Activated effector memory CD4-positive, alpha-beta T cell treated with anti-CD3 and anti-CD28 coated beads, Interleukin-2, amount 50 U/mL, for 16 hours (primary cell): ENCODE measurements around the gene TIGIT.

ENCODE experiments used
- DNase-seq: peaks from one replicate; pipeline ENCODE4 v3.0.0-alpha.2; 2020

The TIGIT gene

DNA sequence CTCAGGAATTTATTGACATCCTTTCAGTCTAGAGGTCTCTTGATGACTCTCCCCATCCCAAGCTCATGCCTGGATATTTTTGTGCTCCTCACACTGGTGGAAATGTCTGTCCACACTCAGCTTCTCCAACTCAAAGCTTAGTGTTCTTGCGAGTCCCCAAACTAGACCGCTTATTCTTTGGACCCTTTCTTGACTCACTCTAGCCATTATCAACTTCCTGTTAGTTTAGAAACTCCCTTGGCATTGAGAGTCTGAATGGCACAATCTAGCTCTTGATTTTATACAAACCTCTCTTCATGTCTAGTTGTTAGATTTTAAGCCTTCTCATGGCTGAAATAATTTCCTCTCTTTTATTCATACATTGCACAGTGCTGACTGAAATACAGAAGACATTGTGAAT, 19.6 kb downstream of the TIGIT start:
- DNase-seq = no peak

DNA sequence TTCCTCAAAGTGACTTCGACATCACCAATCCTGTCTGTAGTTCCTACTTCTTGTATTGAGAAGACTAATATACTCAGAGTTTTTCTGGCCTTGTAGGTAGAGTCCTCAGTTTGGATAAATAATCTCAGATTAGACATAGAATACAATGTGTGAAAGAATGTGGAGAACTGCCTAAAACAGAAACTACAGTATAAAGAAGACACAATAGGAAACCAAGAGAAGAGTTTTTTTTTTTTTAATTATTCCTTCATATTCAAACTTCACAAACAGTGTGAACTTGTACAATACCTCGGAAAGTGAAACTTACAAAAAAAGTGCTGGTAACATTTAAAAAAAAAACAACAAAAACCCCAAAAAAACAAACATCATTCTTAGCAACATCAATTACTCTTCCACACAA, 20.5 kb downstream of the TIGIT start:
- no peak for DNase-seq

DNA sequence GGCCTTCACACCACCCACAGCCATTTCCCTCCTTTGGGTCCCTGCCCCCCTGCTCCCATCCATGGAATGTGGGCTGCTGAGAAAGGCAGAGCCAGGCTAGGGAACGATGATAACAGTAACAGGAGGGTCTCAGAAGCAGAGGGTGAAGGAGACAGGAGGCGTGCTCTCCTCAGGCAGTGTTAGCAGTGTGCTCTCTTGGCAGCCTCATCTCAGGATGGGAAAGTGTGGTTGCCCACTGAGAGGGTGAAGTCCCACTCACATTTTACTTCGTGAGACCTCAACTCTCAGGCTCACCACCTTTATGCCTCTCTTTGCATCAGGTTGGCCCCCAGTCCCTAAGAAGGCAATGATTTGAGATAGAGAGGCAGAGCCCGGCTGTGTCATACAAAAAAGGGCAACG, 24.5 kb downstream of the TIGIT start:
- DNase-seq = no peak

DNA sequence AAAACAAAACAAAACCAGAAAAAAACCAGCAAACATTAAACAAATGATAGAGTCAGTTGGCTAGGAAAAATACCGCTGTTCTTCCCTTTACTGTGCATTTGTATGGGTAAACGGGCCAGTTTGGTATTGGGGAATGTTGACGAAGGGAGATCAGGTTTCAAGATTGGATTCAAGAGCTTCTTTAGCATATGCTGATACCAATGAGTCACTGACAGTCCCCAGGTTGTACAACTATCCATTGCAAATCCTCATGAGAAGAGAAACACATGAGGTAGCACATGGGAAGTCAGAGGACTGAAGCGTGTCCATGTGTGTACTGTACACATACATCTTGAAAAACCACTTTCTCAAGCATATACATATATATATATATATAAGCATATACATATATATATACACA, 25.6 kb downstream of the TIGIT start:
- DNase-seq = no peak

DNA sequence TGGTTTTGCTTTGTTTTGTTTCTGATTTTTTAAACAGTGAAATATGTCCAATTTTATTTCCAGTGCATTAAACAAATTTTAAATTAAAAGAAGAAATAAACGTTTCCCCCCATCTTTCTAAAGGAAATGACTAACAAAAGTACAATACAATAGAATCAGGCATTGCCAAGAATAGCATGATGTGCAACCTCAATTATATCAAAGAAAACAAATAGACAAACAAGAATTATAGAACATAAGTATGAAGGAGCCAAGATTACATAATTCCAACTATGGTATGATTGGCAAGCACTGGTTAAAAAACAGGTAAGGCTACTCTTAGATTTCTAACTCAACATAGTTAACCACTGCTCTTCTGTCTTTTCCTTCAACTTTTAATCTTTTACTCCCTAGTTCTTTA, 26.4 kb downstream of the TIGIT start:
- DNase-seq = no peak

DNA sequence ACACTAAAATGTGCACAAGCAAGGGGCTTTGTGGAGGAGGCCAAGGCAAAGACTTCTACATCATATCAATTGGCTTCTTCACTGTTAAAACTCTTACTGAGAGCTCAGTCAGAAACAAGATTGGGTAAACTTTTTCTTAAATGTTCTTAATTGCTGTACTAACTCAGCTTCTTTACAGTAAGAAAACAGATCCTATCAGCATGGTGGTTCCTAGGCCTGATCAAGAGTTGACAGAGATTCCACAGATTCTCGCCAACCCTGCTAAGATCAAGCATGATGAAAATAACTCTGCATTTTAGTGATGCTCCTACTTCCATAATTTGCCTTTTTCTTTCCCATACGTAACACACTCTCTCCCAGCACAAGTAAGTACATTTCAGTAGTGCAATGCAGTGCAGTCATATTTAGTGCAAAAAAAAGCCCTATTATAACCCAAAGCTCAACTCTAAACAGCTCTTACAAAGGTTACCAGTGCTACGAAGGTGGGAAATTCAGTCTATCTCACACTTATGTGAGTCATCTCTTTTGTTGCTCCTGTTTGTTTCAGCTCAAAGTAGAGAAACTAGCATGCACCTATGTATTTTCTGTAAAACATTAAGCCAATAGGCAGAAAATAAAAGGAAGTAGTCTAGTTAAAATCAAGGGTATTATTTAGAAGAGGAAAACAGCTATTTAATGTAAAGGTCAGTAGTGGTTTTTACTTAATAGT, 29.9 kb downstream of the TIGIT start:
- DNase-seq = no peak

DNA sequence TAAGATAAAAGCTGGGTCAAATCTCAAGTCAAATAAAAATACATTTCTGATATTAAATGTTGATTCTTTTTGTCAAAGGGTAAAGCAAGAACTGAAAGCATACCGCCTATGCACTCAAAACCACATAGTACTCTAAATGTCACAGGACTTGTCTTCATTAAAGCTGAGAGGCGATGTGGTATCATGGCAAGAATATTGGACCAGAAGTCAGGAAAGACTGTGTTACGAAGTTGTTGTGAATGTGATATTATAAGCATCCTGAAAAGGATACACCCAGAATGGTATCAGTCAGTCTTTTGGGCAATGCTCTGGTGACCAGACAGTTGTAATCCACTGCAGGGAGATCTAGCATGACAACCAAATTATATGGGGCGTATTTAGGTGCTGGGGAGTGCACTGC, 33.8 kb downstream of the TIGIT start:
- DNase-seq = no peak

DNA sequence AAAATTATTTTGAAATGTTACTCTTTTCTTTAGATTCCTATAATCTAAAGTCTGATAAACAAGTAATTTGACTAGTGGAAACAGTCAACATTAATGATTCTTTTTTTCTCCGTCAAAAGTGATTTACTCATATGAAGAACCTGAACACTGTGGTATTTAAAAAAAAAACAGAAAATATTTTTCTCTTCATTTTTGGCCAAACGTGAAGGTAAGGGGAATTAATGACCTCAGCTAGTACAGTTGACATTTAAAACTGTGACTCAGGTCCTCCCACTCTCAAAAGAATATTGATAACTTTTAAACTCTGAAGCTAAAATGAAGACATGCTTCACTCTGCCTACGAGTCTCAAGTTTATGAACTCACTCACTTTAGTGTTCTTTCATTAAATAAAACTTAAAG, 34.5 kb downstream of the TIGIT start:
- no peak for DNase-seq

DNA sequence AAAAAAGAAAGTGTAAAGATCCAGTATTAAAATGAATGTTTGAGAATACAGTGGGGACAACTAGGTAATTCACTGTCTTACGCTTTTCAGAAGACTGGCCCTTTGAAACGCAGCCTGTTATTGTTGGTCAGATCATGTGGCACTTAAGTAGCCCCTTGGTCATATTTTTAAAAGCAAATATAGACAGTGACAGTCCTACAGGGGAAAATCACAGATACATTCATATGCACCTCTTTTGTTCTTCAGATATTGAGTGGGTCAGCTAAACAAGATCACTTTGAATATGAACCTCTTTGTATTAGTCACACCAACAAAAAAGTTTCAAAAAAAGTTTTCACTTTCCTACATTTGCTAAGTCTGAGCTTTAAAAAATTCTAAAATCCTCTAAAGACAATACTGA, 36.0 kb downstream of the TIGIT start:
- no peak for DNase-seq

DNA sequence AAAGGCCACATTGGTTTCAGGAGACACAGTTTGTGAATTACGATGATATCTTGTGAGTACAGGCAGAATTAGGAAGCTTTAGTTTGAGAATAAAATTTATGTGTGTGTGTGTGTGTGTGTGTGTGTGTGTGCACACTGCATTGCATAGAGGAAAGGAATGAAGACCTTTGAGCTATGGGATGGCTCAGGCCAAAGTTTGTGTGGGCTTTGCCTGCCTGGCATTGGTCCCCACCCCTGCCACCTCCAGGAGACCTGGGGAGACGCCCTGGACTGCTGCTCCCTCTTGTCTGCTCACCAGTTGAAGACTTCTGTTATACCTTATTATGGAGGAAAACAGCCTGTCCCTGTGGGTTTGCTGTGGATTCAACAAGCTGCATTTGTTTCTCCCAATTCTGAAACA, 37.2 kb downstream of the TIGIT start:
- no peak for DNase-seq

DNA sequence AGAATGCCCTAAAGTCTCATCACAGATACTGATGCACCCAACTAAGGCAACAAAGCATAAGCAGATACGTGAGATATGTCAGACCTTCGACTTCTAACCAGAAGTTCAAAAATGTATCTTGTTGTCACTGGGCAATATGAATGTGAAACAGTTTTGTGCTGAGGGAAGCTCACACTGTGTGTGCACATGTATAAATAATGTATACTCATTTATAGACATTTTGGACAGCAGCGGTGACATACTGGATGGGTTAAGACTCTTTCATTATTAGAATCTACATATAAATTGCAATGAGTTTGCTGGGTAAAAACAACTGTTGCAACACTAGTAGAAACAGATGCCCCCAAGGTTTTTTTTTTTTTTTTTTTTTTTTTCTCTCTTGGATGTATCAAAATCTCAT, 37.9 kb downstream of the TIGIT start:
- no peak for DNase-seq

DNA sequence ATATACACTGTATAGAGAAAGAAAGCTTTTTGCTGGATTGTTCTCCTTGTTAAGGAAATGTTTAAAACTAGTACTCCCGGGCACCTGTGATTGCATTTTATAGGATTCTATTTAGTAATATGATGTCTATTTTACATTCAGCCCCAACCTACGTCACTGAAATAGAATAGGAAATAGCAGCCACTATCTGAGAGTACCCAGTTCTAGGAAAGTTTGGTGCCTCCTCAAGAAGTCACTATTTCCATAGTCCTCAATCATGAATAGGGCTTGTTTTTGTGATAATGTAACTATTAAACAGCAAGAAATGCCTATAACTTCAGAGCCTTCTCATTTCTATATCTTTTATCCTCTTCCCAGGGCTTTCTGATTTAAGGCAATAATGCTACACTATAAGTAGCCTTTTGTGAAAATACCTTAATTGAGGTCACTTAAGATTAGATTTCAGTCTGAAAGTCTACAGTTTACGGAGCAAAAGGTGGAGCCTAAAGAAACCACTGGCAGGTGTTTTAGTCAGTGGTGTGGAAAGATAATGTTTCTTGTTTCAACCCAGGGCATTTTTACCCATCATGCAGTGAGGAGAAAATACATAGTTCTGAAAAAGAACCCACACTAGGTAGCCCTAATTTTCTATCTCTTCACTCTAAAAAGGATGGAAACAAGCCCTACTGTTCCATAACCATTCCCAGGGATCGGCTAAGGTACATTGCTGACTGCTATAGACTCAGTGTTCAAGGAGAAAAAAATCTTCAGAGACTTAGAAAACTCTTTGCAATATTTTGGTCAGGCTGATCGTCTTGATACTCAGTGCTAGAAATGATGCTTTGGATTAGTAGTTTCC, 38.7 kb downstream of the TIGIT start:
- no peak for DNase-seq

DNA sequence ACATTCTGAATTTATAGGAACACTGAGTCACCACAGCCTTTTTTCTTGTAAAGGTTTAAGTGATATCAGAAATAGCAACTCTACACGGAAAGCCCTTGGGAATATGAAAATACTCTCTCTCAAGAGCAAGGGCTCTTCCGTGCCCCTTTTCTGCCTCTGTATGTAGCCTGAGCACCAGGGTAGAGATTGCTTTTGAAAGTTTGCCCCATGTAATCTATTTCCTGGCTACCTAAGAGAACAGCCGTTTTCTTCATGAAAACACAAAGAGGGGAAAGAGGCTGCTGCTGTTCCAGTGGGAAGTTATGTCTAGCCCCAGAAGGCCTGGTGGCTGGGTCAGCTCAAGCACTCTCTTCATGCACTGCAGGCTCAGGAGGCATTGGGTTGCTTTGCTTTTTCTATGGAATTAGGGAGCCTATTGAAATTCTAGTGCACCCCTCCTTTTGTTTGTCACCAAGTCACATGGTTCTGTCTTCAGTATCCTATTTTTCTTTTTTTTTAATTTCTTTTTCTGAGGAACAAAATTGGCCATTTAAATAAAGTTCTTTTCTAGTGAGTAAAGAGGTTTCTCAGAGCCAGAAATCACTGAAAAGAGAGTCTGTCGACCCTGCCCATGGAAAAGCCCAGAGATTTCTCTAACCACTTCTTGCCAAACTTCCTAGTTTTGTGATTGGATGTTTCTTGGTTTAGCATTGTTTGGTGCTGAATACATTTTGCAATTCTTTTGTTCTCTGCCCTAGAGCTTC, 39.5 kb downstream of the TIGIT start:
- no peak for DNase-seq

DNA sequence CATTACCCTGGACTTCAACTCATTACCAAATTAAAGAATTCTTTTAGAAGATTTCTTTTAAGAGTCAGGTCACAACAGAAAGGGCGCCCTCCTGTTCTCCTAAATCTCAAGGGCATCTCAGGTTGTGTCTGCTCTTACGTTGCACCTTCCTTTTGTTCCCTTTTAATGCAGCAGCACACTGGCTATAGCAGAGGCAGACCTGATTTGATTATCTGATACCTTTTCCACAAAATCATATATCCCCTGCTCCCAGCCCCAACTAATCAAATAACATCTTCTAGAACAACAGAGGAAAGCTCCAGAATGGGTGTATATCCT, 40.1 kb downstream of the TIGIT start:
- DNase-seq = no peak

DNA sequence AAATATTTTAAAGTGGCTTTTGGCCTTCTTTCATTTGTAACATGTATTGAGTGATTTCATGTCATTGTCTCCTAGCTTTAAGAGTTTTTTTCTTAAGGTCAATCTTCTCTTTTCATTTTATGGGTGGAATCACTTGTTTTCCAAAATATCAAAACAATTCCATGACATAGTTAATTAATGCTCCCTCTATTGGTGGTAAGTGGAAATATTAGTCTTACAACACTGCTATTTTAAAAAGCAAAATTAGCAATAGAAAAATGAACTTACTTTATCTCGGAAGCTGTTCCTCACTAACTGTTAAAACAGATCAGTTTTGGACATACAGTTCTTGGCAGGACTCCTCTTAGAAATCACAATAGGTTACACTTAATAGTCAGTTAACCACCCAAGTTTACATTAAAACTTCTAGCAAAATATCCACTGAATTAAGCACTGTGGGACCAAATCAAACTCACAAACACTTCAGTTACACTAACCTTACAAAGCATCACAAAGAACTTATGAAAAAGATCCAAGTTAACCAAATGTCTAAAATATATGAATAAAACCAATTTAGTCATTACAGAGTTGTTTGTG, 42.4 kb downstream of the TIGIT start:
- DNase-seq = no peak

DNA sequence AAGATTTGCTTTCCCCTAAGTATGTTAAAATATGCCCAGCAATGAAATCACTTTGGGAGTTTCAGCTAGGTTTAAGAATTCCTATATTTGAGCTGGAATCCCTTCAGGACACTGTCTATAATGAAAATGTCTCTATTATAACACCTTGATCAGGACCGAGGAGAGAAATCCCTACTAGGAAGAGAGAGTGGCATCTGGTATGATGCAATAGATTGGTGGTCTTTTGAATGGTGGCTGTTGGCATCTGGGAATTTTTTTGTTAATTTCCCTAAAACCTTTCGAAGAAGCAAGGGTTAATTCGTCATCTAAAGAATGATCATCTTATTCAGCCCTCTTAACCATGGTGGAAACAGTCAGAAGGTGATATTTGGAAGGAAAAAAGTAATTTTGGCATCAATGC, 43.0 kb downstream of the TIGIT start:
- no peak for DNase-seq

DNA sequence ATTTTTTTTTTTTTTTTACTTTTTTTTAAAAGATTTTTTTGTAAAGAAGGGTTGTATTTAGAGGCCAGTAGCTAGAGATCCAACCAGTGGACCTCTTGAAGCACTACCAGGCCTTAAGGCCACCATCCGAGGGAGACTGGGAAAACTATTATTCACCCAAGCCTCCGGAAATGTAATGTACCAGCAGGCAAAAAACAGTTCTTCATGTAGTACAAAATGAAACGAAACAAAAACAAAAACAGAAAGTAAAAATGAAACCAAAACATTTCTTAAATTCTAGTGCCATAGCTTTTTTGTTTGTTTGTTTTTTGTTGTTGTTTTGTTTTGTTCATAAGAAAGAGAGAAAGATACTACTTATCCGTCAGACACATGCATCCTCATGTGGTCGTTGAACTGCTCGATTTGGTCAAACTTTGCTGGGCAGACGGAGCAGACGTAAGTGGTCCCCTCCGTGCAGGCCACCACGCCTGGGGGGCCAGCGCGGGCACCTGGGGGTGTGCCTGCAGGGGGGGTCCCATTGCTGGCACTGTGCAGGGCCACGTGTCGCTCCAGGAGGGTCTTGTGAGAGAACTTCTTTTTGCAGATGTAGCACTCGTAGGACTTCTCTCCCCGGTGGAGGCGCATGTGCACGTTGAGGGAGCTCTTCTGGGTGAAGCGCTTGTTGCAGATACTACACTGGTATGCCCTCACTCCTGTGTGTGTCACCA, 45.0 kb downstream of the TIGIT start:
- DNase-seq = no peak

DNA sequence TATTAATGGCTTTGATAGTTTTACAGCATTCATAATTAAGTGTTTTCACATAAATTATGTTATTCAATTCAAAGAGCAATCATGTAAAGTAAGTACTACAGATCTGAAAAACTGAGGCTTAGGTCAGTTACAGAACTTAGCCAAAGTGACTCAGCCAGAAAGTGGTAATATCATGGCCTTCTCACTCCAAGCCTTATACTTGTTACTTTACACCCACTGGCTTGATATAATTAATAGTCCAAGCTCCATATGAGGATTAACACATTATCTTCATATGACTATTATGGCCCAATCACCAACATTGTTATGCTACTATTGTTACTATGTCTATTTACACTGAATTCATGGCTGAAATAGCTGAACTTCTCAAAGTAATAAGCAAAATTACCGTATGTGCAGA, 50.7 kb downstream of the TIGIT start:
- no peak for DNase-seq

DNA sequence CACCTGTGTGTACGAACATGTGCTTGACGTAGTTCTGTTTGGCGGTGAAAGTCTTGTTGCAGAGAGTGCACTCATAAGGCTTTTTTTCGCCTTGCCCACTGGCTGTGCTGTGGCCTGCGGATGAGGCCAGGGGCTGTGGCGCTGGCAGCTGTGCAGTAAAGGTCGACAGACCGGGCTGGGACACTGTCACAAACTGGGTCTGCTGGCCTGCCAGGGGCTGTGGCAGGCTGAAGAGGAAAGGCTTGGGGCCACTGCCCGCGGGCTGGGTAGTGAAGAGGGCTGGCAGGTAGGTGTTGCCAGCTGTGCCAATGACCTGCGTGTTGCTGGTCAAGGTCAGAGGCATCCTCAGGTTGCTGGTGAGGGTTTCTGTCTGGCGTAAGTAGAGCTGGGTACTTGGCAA, 56.4 kb downstream of the TIGIT start:
- no peak for DNase-seq

DNA sequence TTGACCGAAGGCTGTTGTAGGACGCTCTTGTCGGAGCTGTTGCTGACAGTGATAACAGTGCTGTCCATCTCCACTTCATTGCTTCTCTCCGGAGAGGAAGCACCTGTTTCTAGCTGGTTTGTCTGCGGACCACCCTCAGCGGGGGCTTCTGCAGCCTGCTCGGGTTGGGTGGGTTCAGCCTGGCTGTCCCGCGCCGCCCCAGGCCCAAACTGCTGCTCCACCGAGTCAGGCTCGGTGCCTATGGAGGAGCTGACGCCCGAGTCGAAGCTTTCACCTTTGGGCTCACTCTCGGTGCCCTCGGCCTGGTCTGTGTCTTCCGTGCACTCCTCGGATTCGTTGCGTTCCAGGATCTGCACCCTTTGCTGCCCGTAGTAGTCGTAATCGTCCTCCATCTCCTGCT, 56.9 kb downstream of the TIGIT start:
- DNase-seq = no peak

DNA sequence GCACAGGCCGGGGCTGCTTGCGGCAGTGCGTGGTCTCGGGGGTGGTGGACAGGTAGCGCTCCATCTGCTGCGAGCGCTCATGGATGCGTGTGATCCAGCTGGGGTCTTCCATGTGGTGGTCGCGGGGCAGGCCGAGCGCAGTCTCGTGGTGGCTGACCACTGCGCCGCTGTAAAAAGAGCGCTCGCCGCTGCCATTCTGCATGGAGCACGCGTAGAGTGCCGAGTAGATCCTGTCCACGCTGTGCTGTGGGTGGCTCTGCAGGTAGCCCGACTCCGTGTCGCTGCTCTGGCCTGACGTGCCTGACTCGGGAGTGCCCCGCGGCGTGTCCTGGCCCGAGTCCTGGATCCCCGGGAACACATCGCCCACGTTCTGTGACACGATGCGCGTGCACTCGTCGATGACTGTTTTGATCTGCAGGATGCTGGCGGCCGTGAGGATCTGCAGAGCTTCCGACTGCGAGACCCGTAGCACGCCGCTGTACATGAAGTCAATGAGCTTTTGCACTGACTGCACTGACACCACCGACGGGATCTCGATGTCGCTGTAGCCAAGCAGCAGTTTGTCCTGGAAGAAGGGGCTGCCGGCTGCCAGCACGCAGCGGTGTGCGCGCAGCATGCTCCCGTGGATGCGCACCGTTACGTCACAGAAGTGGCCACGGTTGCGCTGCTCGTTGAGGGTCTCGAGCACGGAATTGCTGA, 57.4 kb downstream of the TIGIT start:
- DNase-seq = no peak

DNA sequence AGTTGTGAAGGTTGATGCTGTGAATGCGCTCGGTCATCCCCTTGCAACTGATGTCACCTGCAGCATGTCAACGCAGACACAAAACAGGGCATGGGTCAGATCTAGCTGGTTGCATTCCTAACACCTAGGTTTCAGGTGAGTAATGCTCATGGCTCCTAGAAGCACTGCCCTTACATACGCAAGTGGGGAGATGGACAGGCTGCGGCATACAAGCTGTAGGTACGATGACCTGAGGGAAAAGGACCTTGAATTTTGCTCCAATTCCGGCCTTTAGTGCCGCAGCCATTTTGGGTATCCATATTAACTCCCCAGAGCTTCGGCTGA, 58.0 kb downstream of the TIGIT start:
- no peak for DNase-seq

DNA sequence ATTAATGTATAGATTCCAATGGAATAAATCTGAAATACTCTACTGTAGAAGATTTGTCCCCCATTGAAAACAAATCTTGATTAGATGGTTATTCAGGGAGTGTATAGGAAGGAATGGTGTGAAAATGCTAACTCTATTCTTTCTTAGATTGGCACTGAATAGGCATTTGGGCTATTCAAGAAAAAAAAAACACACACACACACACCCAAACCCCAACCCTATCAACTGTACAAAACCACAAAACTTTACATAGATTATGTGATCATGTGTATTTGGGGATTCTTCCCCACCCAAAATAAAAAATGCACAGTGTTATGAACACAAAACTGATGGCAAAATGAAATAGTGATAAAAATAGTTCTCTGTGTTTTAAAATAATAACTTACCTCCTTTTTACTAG, 61.8 kb downstream of the TIGIT start:
- DNase-seq = no peak
